Ramos (cell line): ENCODE data around the gene PAK1.
"Not testable (repeated sequence)": the region's sequence is repeated elsewhere in the genome, so short reads cannot be mapped to it uniquely, and the experiment has no call there.

Source experiments
- in situ Hi-C: fragments of 300-500 bp; cut with MboI; formaldehyde crosslinking; loops from one replicate; pipeline ENCODE4 v1.14.3; 2022; ENCODE audit warnings: low sequenced_read_pairs; ENCODE audit not compliant: unreplicated experiment

The PAK1 gene

DNA sequence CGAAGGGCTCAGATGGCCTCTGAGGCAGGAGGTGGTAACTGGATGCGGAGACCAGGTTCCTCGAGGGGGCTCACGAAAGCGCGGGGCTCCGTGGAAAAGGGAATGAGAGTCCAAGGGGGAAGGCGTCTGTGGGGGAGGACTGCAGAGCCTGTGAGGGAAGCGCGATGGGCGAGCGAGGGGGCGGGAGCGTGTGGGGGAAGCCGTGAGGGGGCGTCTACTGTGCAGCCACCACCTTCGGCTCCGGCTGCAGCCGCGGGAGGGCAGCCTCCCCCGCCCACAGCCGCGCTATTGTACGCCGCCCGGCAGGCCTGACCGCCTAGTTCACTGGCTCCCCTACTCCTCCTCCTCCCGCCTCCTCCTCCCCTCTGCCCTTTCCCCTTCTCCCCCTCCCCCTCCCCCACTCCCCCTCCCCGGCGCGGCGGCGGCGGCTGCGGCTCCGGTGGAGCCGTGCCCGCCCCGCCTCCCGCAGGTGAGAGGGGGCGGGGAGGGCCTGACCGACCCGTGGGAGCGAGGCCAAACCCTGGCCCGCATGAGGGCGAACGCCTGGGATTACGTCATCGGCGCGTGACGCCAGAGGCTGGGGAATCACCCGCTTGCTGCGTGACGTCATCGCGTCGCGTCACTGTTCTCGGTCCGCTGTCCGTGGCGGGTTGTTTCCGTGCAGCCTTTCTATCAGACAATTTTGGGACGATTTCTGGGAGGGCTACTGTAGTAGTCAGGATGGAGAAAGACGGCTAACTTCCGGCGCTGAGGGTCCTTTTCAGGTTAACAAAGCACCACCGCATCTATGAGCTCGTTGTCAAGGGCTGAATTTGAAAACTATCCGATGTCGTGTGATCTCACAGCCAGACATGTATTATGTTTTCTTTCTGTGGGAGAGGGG, at the start of gene PAK1:
Gene PAK1, minus strand, starts transcription at position 294 of the 883 bp plus-strand sequence. CDS start 81,574 bp downstream, outside the sequence.
- in situ Hi-C loops, result no loop called here

GRCh38 chr11:77522215-77522614, 48.3 kb upstream of the PAK1 start:
- in situ Hi-C loops, result no loop called here

GRCh38 chr11:77519847-77520246, 46.0 kb upstream of the PAK1 start:
- in situ Hi-C loops, result no loop called here

DNA sequence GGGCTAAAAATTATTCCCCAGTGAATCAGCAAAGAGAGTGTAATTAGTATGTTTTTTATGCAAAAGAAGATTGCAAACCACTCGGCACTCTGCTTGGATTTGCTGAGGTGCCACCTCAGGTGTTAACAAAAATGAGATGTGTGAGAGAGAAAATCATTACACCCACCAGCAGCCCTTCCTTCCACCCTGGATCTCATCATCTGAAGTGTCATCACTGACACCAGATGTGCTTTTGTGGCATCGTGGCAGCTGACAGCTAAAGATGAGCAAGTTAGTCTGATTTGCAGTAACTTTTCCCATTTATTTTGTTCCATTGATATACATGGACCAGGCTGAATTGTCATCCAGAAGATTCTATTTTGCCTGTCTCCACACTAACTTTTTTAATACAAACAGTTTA, 44.6 kb upstream of the PAK1 start:
- in situ Hi-C loops, result no loop called here

DNA sequence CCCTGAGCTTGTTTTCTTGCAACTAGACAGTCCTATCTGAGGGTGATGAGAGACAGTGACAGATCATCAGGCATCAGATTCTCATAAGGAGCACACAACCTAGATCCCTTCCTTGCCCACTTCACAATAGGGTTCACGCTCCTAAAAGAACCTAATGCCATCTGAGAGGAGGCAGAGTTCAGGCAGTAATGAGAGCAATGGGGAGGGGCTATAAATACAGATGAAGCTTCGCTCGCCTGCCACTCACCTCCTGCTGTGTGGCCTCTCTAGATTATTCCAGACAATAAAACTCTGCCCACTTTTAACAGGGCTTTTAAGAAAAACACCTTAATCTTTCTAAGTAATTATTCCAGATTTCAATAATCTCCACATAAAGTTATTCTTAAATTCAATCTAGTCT, 43.9 kb upstream of the PAK1 start:
- in situ Hi-C loops, result no loop called here

DNA sequence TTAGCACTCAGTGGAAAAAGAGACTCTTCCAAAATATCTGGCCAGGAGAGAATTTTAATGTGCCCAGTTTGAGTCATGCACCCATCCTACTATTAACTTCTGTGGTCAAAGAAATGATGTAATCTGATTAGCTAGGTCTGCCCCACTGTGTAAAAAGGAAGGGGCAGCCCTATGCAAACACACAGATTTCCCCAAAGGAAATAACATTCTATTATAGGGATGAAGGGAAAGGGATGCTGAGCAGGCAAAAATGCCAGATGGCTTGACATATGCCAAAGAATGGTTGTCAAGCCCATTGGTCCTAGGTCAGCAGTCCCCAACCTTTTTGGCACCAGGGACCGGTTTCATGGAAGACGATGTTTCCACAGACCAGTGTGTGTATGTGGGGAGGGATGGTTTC, 43.3 kb upstream of the PAK1 start:
- in situ Hi-C loops, result no loop called here

GRCh38 chr11:77515483-77515882, 41.6 kb upstream of the PAK1 start:
- in situ Hi-C loops, result no loop called here

GRCh38 chr11:77515063-77515462, 41.2 kb upstream of the PAK1 start:
- in situ Hi-C loops, result no loop called here

DNA sequence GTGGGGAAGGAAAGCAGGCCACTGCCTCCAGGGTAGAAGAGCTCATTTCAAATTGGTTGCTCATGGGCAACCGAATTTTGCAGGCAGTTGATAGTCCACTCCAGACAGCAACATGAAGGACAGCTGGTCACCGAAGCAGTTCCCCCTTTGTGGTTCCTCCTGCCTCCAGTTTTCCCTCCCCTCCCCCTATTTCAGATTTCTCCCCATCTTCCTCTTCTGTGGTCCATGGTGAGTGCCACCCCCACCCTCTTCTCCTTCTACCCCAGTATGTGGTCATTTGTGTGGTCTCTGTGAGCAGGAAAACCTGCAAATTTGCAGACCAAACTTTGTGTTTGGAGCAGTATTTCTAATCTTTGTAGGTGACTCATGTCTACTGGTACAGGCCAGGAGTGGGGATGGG, 38.2 kb upstream of the PAK1 start:
- in situ Hi-C loops, result no loop called here

DNA sequence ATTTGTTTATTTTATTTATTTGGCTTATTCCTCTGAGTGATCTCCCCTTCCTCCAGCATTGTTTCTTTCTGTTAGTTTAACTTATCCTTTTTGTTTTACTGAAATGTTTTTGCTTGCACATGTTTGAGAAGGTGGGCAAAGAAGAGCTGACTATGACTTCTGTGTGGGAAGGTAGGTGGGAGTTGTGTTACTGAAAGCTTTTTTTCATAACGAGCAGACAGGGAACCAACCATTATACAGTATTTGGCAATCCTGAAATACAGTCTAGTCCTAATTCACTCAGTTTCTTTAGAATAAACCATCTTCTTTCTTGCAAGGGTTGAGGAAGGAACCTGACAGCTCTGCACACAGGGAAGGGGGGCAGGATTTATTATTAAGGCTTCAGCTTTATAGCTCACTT, 37.0 kb upstream of the PAK1 start:
- in situ Hi-C loops, result no loop called here

- in situ Hi-C loops, result no loop called here
Measured at GRCh38 chr11:77510095-77510494, 36.2 kb upstream of the PAK1 start.

GRCh38 chr11:77508019-77508418, 34.1 kb upstream of the PAK1 start:
- in situ Hi-C loops, result no loop called here

- in situ Hi-C loops, result no loop called here
Measured at GRCh38 chr11:77506857-77507256, 33.0 kb upstream of the PAK1 start.

DNA sequence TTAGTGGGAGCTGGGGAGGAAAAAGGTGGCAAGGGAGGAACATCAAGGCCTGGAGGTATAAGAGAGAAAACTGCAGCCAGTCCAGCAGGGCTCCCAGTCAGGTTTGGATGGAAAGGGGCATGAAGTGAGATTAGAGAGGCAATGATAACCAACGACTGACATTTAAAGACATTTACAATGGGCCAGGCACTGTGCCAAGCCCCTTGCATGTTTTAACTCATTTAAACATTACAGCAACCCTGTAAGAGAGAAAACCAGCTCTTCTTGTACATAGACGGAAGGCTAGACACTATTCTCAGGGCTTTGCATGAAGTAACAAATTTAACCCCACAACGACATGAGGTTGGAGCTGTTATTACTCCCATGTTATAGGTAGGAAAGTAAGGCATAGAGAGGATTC, 32.1 kb upstream of the PAK1 start:
- in situ Hi-C loops, result no loop called here

- in situ Hi-C loops, result no loop called here
Measured at GRCh38 chr11:77503006-77503405, 29.1 kb upstream of the PAK1 start.

DNA sequence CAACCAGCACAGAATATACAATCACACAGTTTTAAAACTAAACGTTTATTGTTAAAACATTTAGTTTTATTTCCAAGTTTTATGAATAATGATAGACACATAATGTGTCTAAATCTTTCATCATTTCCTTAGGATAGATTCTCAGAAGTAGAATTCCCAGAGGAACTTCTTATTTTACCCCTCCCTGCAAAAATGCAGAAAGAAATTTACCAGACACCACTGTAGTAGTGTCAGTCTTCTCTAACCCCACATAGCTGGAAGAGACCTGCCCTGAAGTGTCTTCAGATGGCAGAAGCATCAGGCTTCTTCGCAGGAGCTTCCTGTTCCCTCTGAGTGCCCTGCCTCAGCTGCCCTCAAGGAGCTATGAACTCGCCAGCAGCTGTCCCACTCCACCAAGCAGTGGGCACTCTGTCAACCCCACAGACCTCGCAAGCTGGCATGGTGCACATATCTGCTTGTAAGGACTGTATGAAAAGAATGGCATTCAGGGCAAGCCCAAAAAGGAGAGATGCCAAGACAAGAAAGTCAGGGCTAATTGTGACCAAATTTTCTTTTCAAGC, 28.5 kb upstream of the PAK1 start:
- in situ Hi-C loops, result no loop called here

GRCh38 chr11:77501758-77502157, 27.9 kb upstream of the PAK1 start:
- in situ Hi-C loops, result no loop called here

DNA sequence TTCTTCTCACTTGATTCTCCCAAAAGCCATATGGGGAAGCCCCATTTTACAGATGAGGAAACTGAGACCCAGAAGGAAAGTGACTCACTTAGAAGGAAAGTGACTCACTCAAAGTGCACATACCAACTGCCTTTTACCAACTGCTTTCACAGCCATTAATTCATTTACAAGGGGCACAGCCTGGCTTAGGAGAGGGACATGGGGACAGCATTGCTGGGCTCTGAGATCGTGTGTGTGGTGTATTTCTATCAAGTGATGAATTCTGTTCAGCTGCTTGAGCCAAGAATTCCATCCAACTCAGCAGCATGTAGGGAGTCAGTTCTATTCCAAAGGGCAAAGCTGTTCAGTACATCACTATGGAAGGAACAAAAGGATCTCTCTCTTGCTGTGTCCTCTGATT, 23.5 kb upstream of the PAK1 start:
- in situ Hi-C loops, result no loop called here

- in situ Hi-C loops, result no loop called here
Measured at GRCh38 chr11:77495526-77495925, 21.6 kb upstream of the PAK1 start.

DNA sequence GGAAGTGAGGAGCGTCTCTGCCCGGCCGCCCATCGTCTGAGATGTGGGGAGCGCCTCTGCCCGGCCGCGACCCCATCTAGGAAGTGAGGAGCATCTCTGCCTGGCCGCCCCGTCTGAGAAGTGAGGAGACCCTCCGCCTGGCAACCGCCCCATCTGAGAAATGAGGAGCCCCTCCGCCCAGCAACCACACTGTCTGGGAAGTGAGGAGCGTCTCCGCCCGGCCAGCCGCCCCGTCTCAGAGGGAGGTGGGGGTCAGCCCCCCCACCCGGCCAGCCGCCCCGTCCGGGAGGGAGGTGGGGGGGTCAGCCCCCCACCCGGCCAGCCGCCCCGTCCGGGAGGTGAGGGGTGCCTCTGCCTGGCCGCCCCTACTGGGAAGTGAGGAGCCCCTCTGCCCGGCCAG, 16.1 kb upstream of the PAK1 start:
- in situ Hi-C loops, result not testable (repeated sequence)

- in situ Hi-C loops, result no loop called here
Measured at GRCh38 chr11:77487790-77488189, 13.9 kb upstream of the PAK1 start.
